ENCODE data around the gene ZNF236. TPM values are rescaled to one million over a fixed set of nuclear protein-coding genes. Genes with fewer than 3 reads are reported as not detected.

The ZNF236 gene
- total RNA-seq, 2 experiments from 2014 or later: 6.6 to 16.1 TPM

DNA sequence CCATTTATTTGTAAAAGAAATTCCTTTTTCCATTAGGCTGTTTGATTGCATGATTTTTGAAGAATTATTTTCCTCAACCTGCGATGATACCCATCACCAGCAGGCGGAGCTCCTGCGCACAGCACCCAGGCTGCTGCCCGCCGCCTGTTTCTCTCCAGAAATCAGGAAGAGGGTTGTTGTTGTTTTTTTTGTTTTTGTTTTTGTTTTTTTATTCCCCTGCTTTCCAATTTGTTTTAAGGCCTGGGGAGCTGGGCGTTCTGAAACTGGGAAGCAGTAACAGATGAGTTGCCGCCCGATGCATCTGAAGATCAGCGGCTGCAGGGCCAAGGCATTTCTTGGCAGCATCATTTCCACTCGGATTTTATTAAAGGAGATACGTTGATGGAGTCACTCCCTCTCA, 178.2 kb downstream of the ZNF236 start:
- H3K4me1 ChIP-seq (ENCODE audit: insufficient read depth, low read length, poor library complexity, severe bottlenecking): peaks cover 7% of the 10 kb centered on the region
- peak overlapping the region; percentile 87 for H2AFZ ChIP-seq (ENCODE audit: low read length)
- DNase-seq (ENCODE audit: low spot score): peak; percentile 40
- no peaks in the 10 kb centered on the region for H3K36me3 ChIP-seq (ENCODE audit: insufficient read depth, low read length)
- peak overlapping the region; percentile 36; the same call in 1 of the 2 replicates for H3K4me2 ChIP-seq (ENCODE audit: low read length)
- intact Hi-C loops (cut with micrococcal nuclease; ENCODE audit: unreplicated experiment): loop anchor here (2.0 kb wide), 3 partner anchors 54 to 210 kb away; no protein-coding TSS in a partner anchor
- no peak overlapping the region for H3K4me3 ChIP-seq (ENCODE audit: low read depth, low read length, poor library complexity, severe bottlenecking)
- POLR2A ChIA-PET: interaction anchor here (1.0 kb wide), 1 partner anchor 54 kb away, joined by 5 read pairs; no protein-coding TSS in a partner anchor
- H3K27ac ChIP-seq (ENCODE audit: low read depth, low read length, poor library complexity, severe bottlenecking): no peak overlapping the region
- no TSS peak for BruUV-seq (replicated peaks)
- CTCF ChIA-PET (ENCODE audit: unreplicated experiment): interaction anchor here (0.6 to 1.5 kb wide), 2 partner anchors 17 to 211 kb away, joined by 3 read pairs; no protein-coding TSS in a partner anchor
- H3K79me2 ChIP-seq (ENCODE audit: insufficient read depth, low read depth, low read length): no peaks in the 10 kb centered on the region
- no peaks in the 10 kb centered on the region for H3K9me3 ChIP-seq (ENCODE audit: low read length)
- TF ChIP-seq, protein P1, sequence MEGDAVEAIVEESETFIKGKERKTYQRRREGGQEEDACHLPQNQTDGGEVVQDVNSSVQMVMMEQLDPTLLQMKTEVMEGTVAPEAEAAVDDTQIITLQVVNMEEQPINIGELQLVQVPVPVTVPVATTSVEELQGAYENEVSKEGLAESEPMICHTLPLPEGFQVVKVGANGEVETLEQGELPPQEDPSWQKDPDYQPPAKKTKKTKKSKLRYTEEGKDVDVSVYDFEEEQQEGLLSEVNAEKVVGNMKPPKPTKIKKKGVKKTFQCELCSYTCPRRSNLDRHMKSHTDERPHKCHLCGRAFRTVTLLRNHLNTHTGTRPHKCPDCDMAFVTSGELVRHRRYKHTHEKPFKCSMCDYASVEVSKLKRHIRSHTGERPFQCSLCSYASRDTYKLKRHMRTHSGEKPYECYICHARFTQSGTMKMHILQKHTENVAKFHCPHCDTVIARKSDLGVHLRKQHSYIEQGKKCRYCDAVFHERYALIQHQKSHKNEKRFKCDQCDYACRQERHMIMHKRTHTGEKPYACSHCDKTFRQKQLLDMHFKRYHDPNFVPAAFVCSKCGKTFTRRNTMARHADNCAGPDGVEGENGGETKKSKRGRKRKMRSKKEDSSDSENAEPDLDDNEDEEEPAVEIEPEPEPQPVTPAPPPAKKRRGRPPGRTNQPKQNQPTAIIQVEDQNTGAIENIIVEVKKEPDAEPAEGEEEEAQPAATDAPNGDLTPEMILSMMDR (conservative IDR thresholded peaks at IDR 0.05; ENCODE audit: low read length): peak; percentile 91
- TF ChIP-seq EZH2phosphoT487 (IDR thresholded peaks at IDR 0.05; ENCODE audit: borderline replicate concordance, low read depth, low read length): no peak
- no peaks in the 10 kb centered on the region for H4K20me1 ChIP-seq (ENCODE audit: insufficient read depth, low read length)
- no peaks in the 10 kb centered on the region for H3K9me2 ChIP-seq (ENCODE audit: insufficient read depth, low read length)

DNA sequence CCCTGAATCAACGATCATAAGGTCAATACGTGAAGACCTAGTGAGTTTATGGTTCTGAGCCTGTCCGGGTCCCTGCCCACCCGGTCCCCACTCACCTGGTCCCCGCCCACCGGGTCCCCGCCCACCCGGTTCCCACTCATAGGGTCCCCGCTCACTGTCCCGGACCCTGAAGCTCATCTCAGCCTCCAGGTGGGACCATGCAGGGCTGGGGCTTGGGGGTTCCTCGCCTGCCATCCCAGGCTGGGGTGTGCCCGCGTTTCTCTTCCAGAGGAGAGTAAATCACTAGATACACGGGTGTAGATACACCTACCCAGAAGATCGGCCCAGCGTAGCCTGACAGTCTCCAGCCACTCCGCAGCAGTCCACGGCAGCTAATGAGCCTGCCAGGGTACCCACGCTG, 178.7 kb downstream of the ZNF236 start:
- POLR2A ChIA-PET: no interaction called here
- CTCF ChIA-PET (ENCODE audit: unreplicated experiment): interaction anchor here (1.5 kb wide), 1 partner anchor 17 kb away, joined by 3 read pairs; no protein-coding TSS in a partner anchor
- H2AFZ ChIP-seq (ENCODE audit: low read length): peak overlapping the region; percentile 87; the same call in 1 of the 2 replicates
- no peak overlapping the region for H3K4me3 ChIP-seq (ENCODE audit: low read depth, low read length, poor library complexity, severe bottlenecking)
- no peaks in the 10 kb centered on the region for H4K20me1 ChIP-seq (ENCODE audit: insufficient read depth, low read length)
- no peaks in the 10 kb centered on the region for H3K9me3 ChIP-seq (ENCODE audit: low read length)
- no peak overlapping the region for H3K27ac ChIP-seq (ENCODE audit: low read depth, low read length, poor library complexity, severe bottlenecking)
- H3K4me2 ChIP-seq (ENCODE audit: low read length): no peak overlapping the region
- no peak for DNase-seq (ENCODE audit: low spot score)
- no peaks in the 10 kb centered on the region for H3K36me3 ChIP-seq (ENCODE audit: insufficient read depth, low read length)
- no TSS peak for BruUV-seq (replicated peaks)
- no peaks in the 10 kb centered on the region for H3K9me2 ChIP-seq (ENCODE audit: insufficient read depth, low read length)
- no peak for TF ChIP-seq EZH2phosphoT487 (IDR thresholded peaks at IDR 0.05; ENCODE audit: borderline replicate concordance, low read depth, low read length)
- TF ChIP-seq, protein P1 (conservative IDR thresholded peaks at IDR 0.05; ENCODE audit: low read length): no peak
- H3K4me1 ChIP-seq (ENCODE audit: insufficient read depth, low read length, poor library complexity, severe bottlenecking): peaks cover 7% of the 10 kb centered on the region
- H3K79me2 ChIP-seq (ENCODE audit: insufficient read depth, low read depth, low read length): no peaks in the 10 kb centered on the region
- intact Hi-C loops (cut with micrococcal nuclease; ENCODE audit: unreplicated experiment): loop anchor here (2.0 kb wide), 3 partner anchors 54 to 210 kb away; no protein-coding TSS in a partner anchor

DNA sequence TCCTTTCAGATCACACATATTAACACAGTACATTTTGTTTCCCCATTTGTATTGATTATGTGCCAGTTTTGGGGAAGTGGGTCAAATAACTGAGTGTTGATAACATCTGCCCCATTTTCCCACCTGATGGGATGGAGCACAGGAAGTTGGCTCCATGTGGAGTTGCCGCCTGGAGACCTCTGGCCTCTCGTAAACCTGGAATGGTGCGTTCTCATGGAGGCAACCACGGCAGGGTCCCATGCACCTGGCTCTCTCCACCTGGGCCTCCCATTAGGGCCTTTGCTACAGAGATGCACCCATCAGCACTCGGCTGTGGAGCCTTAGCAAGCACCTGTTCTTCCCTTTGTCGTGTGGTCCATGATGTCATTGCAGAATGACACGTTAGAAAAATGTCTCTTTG, 179.6 kb downstream of the ZNF236 start:
- CTCF ChIA-PET (ENCODE audit: unreplicated experiment): no interaction called here
- Histone ChIP-seq H3K4me1 (ENCODE audit: insufficient read depth, low read length, poor library complexity, severe bottlenecking) (peaks cover 7% of the 10 kb centered on the region), H3K36me3 (ENCODE audit: insufficient read depth, low read length) (no peaks in the 10 kb centered on the region), H3K27ac (ENCODE audit: low read depth, low read length, poor library complexity, severe bottlenecking) (no peak overlapping the region), H3K4me2 (ENCODE audit: low read length) (0 out of 2 replicates have a peak overlapping the region, but pooled peaks have one; percentile 5), H3K4me3 (ENCODE audit: low read depth, low read length, poor library complexity, severe bottlenecking) (no peak overlapping the region), H3K79me2 (ENCODE audit: insufficient read depth, low read depth, low read length) (no peaks in the 10 kb centered on the region), H3K9me3 (ENCODE audit: low read length) (no peaks in the 10 kb centered on the region), H4K20me1 (ENCODE audit: insufficient read depth, low read length) (no peaks in the 10 kb centered on the region), H3K9me2 (ENCODE audit: insufficient read depth, low read length) (no peaks in the 10 kb centered on the region), H2AFZ (ENCODE audit: low read length) (no peak overlapping the region)
- BruUV-seq (replicated peaks): no TSS peak
- DNase-seq (ENCODE audit: low spot score): no peak
- intact Hi-C loops (cut with micrococcal nuclease; ENCODE audit: unreplicated experiment): loop anchor here (2.0 kb wide), 3 partner anchors 53 to 209 kb away; no protein-coding TSS in a partner anchor
- POLR2A ChIA-PET: no interaction called here
- TF ChIP-seq EZH2phosphoT487 (IDR thresholded peaks at IDR 0.05; ENCODE audit: borderline replicate concordance, low read depth, low read length): no peak
- TF ChIP-seq, protein P1 (conservative IDR thresholded peaks at IDR 0.05; ENCODE audit: low read length): no peak
